ENCODE measurements around the gene WWP2. TPM values are rescaled to one million over a fixed set of nuclear protein-coding genes. Genes with fewer than 3 reads are reported as not detected.
A peak's percentile ranks its signal among the peaks of the same experiment; 100 is the strongest.

Gene WWP2
- total RNA-seq, 4 donors from 2014 or later, result 23.4 to 32.8 (median 29.6) TPM

GRCh38 chr16:69883744-69884143 lies 121.6 kb downstream of the WWP2 start:
- Histone ChIP-seq H3K27me3 (no peaks in the 10 kb centered on the region), H3K4me1 (no peaks in the 10 kb centered on the region), H3K9me3 (no peaks in the 10 kb centered on the region), H3K36me3 (peaks cover 0 to 58% (median 0%) of the 10 kb centered on the region in 3 donors), H3K27ac (no peak overlapping the region), H3K4me3 (no peak overlapping the region)
- DNase-seq, result no peak
- TF ChIP-seq POLR2A (IDR thresholded peaks at IDR 0.05), result no peak
- no peak for TF ChIP-seq CTCF (IDR thresholded peaks at IDR 0.05)
- intact Hi-C loops (cut with DNase I), result no loop called here
- 86 to 87% methylated on average over 5 of the region's 5 CpGs for WGBS, 2 donors

- intact Hi-C loops (cut with DNase I), result no loop called here
- Histone ChIP-seq H3K4me3 (no peak overlapping the region), H3K27me3 (no peaks in the 10 kb centered on the region), H3K36me3 (peaks cover 0 to 56% (median 8%) of the 10 kb centered on the region in 3 donors), H3K9me3 (no peaks in the 10 kb centered on the region), H3K27ac (no peak overlapping the region), H3K4me1 (peaks cover 3 to 12% (median 3%) of the 10 kb centered on the region in 3 donors)
- no peak for DNase-seq
- no peak for TF ChIP-seq POLR2A (IDR thresholded peaks at IDR 0.05)
- no peak for TF ChIP-seq CTCF (IDR thresholded peaks at IDR 0.05)
- WGBS, 2 donors, result 95 to 97% methylated on average over 3 of the region's 3 CpGs
Observed at GRCh38 chr16:69885722-69886121, 123.6 kb downstream of the WWP2 start.

- intact Hi-C loops (cut with DNase I), result no loop called here
- no peak for DNase-seq
- H3K36me3 ChIP-seq, result peaks cover 0 to 53% (median 8%) of the 10 kb centered on the region in 3 donors
- H3K4me1 ChIP-seq, result peaks cover 3 to 18% (median 8%) of the 10 kb centered on the region in 3 donors
- no peak overlapping the region for H3K27ac ChIP-seq
- 95 to 97% methylated on average over 5 of the region's 5 CpGs for WGBS, 2 donors
- H3K27me3 ChIP-seq, result no peaks in the 10 kb centered on the region
- H3K4me3 ChIP-seq, result no peak overlapping the region
- no peaks in the 10 kb centered on the region for H3K9me3 ChIP-seq
- no peak for TF ChIP-seq POLR2A (IDR thresholded peaks at IDR 0.05)
- no peak for TF ChIP-seq CTCF (IDR thresholded peaks at IDR 0.05)
Observed at GRCh38 chr16:69886726-69887125, 124.6 kb downstream of the WWP2 start.

- intact Hi-C loops (cut with DNase I), result no loop called here
- no peak for DNase-seq
- no peak overlapping the region for H3K27ac ChIP-seq
- TF ChIP-seq POLR2A (IDR thresholded peaks at IDR 0.05) (no peak), CTCF (IDR thresholded peaks at IDR 0.05) (no peak)
- H3K27me3 ChIP-seq, result no peaks in the 10 kb centered on the region
- H3K4me3 ChIP-seq, result no peak overlapping the region
- H3K9me3 ChIP-seq, result no peaks in the 10 kb centered on the region
- 94 to 98% methylated on average over 11 of the region's 15 CpGs for WGBS, 2 donors
- H3K36me3 ChIP-seq, result peaks cover 0 to 59% (median 8%) of the 10 kb centered on the region in 3 donors
- H3K4me1 ChIP-seq, result peaks cover 3 to 18% (median 8%) of the 10 kb centered on the region in 3 donors
Observed at GRCh38 chr16:69888005-69888590, 126.0 kb downstream of the WWP2 start.

- 85 to 92% methylated on average over 7 of the region's 7 CpGs for WGBS, 2 donors
- TF ChIP-seq POLR2A (IDR thresholded peaks at IDR 0.05) (no peak), CTCF (IDR thresholded peaks at IDR 0.05) (no peak)
- Histone ChIP-seq H3K27ac (peak overlapping the region in 3 of 4 donors; percentile 29 to 83 (median 82)), H3K27me3 (no peaks in the 10 kb centered on the region), H3K4me1 (peaks cover 3 to 18% (median 8%) of the 10 kb centered on the region in 3 donors), H3K9me3 (no peaks in the 10 kb centered on the region), H3K4me3 (no peak overlapping the region), H3K36me3 (peaks cover 0 to 47% (median 8%) of the 10 kb centered on the region in 3 donors)
- intact Hi-C loops (cut with DNase I), result no loop called here
- no peak for DNase-seq
Observed at GRCh38 chr16:69889295-69889964, 127.3 kb downstream of the WWP2 start.

All from esophagus squamous epithelium (tissue), 5 donors.